Measurements from ENCODE around the gene DNTT.

Gene DNTT

DNA sequence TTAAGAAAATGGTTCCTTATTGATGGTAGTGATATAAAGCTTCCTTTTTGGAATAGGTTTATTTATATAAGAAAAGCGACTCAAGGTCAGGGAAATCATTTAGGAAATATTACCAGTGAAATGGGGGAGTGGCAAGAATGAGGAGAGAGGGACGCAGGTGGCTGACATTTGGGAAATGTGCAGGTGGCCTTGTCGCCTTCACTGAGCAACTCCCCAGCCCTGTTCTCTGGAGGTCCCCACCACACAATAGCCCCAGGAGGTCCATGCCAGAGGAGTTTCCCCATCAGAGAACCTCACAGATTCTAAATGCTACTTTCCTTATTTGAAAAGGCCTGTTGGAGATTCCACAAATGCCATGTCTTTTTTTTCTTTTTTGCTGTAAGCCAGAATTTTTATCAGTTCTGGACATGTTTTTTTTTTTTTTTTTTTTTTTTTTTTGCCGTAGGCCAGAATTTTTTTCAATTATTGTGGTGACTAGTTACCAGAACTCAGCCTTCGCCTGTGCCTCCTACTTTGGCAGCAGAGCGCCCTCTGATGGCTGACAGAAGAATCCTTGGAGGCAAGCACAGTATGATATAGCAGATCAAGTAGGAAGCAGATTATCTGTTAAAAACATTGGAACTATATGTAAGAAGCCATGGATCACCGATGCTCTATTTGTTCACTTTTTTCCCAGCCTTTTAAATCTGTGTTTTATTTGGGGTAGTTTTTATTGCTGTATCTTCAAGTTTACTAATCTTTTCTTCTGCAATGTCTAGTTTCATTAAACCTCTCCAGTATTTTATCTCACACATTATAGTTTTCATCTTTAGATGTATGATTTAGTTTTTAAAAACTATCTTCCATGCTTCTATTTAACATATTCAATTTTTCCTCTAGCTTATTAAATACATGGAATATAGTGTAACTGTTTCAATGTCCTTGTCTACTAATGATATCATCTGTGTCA lies 36.0 kb downstream of the DNTT start:
- ChIA-PET POLR2A (interaction anchor here (0.6 kb wide), 1 partner anchor 21 kb away, joined by 4 read pairs; no protein-coding TSS in a partner anchor), CTCF (interaction anchor here (0.6 to 5.9 kb wide), 45 partner anchors 7 to 1328 kb away, joined by 3 to 48 read pairs (median 4); partner anchors contain the start of gene TCTN3)
- H3K36me3 ChIP-seq (ENCODE audit: control insufficient read depth in 2 of 2, insufficient read depth in 1 of 2, low read length in 2 of 2): no peaks in the 10 kb centered on the region
- no peak overlapping the region for H3K4me3 ChIP-seq (ENCODE audit: low read depth, low read length)
- no peak overlapping the region for H3K27ac ChIP-seq (ENCODE audit: extremely low read depth, low read depth, low read length)
- TF ChIP-seq, protein P1, sequence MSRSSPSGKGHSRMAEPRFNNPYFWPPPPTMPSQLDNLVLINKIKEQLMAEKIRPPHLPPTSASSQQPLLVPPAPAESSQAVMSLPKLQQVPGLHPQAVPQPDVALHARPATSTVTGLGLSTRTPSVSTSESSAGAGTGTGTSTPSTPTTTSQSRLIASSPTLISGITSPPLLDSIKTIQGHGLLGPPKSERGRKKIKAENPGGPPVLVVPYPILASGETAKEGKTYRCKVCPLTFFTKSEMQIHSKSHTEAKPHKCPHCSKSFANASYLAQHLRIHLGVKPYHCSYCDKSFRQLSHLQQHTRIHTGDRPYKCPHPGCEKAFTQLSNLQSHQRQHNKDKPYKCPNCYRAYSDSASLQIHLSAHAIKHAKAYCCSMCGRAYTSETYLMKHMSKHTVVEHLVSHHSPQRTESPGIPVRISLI (tag by site-specific recombination; IDR thresholded peaks at IDR 0.05): peak; percentile 98
- TF ChIP-seq CTCF (tag by site-specific recombination; IDR thresholded peaks at IDR 0.05) (peak; percentile 52; the same call in 1 of the 2 replicates), ZNF335 (tag by site-specific recombination; conservative IDR thresholded peaks at IDR 0.05) (0 out of 2 replicates have a peak, but pooled peaks have one; percentile 41), ZNF654 (tag by site-specific recombination; IDR thresholded peaks at IDR 0.05; ENCODE audit: low read depth) (peak; percentile 78), PRDM4 (tag by site-specific recombination; IDR thresholded peaks at IDR 0.05) (no peak), ZBTB17 (tag by site-specific recombination; IDR thresholded peaks at IDR 0.05) (0 out of 2 replicates have a peak, but pooled peaks have one; percentile 31), ZNF660 (tag by site-specific recombination; IDR thresholded peaks at IDR 0.05) (peak; percentile 61; the same call in 1 of the 2 replicates), ZNF248 (tag by site-specific recombination; IDR thresholded peaks at IDR 0.05) (no peak), ZNF324 (tag by site-specific recombination; IDR thresholded peaks at IDR 0.05) (no peak), ZBTB1 (tag by site-specific recombination; IDR thresholded peaks at IDR 0.05) (no peak), ZSCAN23 (tag by site-specific recombination; IDR thresholded peaks at IDR 0.05) (no peak)
- H3K9me3 ChIP-seq (ENCODE audit: control insufficient read depth, insufficient read depth, low read depth, low read length): no peaks in the 10 kb centered on the region
- no peaks in the 10 kb centered on the region for H3K4me1 ChIP-seq (ENCODE audit: control insufficient read depth, insufficient read depth, low read length)

GRCh38 chr10:96341219-96342182 lies 37.3 kb downstream of the DNTT start:
- POLR2A ChIA-PET: no interaction called here
- H3K4me1 ChIP-seq (ENCODE audit: control insufficient read depth, insufficient read depth, low read length): no peaks in the 10 kb centered on the region
- CTCF ChIA-PET: interaction anchor here (0.5 to 5.9 kb wide), 34 partner anchors 8 to 1329 kb away, joined by 3 to 48 read pairs (median 4); no protein-coding TSS in a partner anchor
- H3K4me3 ChIP-seq (ENCODE audit: low read depth, low read length): no peak overlapping the region
- H3K9me3 ChIP-seq (ENCODE audit: control insufficient read depth, insufficient read depth, low read depth, low read length): no peaks in the 10 kb centered on the region
- H3K36me3 ChIP-seq (ENCODE audit: control insufficient read depth in 2 of 2, insufficient read depth in 1 of 2, low read length in 2 of 2): no peaks in the 10 kb centered on the region
- no peak overlapping the region for H3K27ac ChIP-seq (ENCODE audit: extremely low read depth, low read depth, low read length)
- TF ChIP-seq ZNF623 (tag by site-specific recombination; IDR thresholded peaks at IDR 0.05) (0 out of 2 replicates have a peak, but pooled peaks have one; percentile 26), ZNF707 (tag by site-specific recombination; IDR thresholded peaks at IDR 0.05) (no peak)

Data from HEK293 (cell line).